DOHH2 (cell line): ENCODE measurements around the gene EPSTI1.

Source experiments
- CTCF ChIP-seq: fragments of 200-600 bp; sonication (generic); IDR thresholded peaks from one replicate; pipeline ENCODE4 v1.5.1; 2014; ENCODE audit warnings: antibody characterized with exemption, mild to moderate bottlenecking, low read depth, low read length; ENCODE audit not compliant: poor library complexity, severe bottlenecking
- EZH2phosphoT487 ChIP-seq: fragments of 200-600 bp; sonication (generic); IDR thresholded peaks from 2 replicates; pipeline ENCODE4 v1.6.1; 2017; ENCODE audit warnings: borderline replicate concordance, mild to moderate bottlenecking, antibody characterized with exemption, low read length, moderate library complexity, mixed read lengths

DNA sequence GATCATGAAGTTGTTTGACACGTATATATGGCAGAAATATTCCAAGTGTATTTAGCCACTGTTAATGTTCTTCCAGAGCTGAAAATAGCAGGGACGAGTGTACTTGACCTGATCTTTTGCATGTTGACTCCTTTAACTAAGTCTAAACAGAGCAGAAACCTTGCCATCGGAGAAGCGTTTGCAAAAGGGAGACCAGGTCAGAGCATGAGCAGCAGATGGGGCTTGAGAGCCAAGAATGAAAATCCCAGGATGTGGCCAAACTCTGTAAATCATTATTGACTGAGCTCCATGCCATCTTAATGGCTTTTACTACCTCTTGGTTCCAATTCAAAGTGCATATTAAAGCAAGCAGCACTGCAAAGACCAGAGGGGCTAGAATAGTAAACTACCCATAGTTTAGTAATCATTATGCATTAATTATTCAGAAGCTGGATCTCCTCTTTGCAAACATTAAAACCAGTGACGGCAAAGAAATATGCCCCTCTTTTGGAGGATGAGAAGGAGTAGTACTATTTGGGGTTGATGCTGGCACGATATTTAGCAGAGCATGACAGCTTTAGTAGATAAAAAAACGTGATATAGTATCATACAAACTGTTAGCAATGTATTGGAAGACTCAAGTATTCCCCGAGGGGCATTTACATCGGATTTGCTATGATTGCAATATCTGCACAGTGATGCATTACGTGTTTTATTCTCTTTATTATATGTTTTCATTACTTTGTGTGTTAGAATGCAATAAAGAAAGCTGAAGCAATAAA is 154.9 kb downstream of the EPSTI1 start:
- TF ChIP-seq CTCF (no peak), EZH2phosphoT487 (no peak)
